ENCODE data around the gene BPIFB3. TPM values are rescaled to one million over a fixed set of nuclear protein-coding genes. Genes with fewer than 3 reads are reported as not detected.

The BPIFB3 gene
- total RNA-seq, 4 donors from 2014 or later = not detected

GRCh38 chr20:33021879-33022278 is 31.8 kb upstream of the BPIFB3 start:
- no peaks in the 10 kb centered on the region for H3K9me3 ChIP-seq
- ATAC-seq = no peak
- 90% methylated on average over 2 of the region's 3 CpGs; no CpG with 5 or more reads in 1 of the 2 donors for WGBS, 2 donors (ENCODE audit: low coverage in 1 of 2)

GRCh38 chr20:33022289-33022688 is 31.4 kb upstream of the BPIFB3 start:
- TF ChIP-seq POLR2AphosphoS5 (IDR thresholded peaks at IDR 0.05) (no peak), POLR2A (IDR thresholded peaks at IDR 0.05) (no peak), CTCF (IDR thresholded peaks at IDR 0.05) (no peak), EP300 (IDR thresholded peaks at IDR 0.05) (no peak)
- ATAC-seq = no peak
- Histone ChIP-seq H3K27ac (no peak overlapping the region), H3K4me1 (no peaks in the 10 kb centered on the region), H3K36me3 (no peaks in the 10 kb centered on the region), H3K9me3 (no peaks in the 10 kb centered on the region), H3K4me3 (no peak overlapping the region), H3K27me3 (no peaks in the 10 kb centered on the region)
- WGBS, 2 donors (ENCODE audit: low coverage in 1 of 2) = 71% methylated on average over 2 of the region's 4 CpGs; no CpG with 5 or more reads in 1 of the 2 donors

More at GRCh38 chr20:33021879-33022278, 31.8 kb upstream of the BPIFB3 start:
- no peak for TF ChIP-seq CTCF (IDR thresholded peaks at IDR 0.05)
- no peak for TF ChIP-seq EP300 (IDR thresholded peaks at IDR 0.05)
- Histone ChIP-seq H3K27me3 (peaks cover 3% of the 10 kb centered on the region), H3K4me3 (no peak overlapping the region), H3K4me1 (no peaks in the 10 kb centered on the region), H3K36me3 (no peaks in the 10 kb centered on the region), H3K27ac (no peak overlapping the region)

DNA sequence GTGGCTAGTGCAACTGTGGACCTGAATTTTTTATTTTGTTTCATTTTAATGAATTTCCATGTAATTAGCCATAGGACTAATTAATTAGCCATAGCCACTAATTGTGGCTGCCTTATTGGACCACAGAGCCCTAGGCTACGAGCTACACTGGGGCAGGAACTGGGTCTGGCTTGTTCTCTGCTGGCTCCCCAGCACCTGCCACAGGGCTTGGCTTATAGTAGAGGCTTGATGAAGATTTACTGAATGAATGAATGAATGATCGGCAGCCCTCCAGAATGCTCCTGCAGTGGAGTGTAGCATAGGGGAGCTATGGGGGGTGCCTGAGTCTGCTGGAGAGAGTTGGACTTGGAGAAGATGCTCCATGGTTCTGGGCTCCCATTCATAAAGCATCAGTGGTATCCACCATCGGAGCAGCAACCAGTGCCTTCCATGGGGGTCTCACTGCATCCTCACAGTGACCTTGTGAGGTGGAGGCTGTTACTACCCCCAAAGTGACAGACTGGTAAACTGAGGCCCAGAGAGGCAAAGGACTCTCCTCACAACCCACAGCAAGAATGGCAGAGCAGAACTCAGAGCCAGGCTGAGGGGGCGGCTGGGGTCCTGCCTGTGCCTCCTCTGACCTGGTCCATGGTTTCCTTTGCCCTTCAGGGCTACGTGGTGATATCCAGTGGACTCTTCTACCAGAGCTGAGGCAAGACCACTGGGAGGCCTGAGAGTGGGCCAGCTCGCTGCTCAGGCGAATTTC is 30.8 kb upstream of the BPIFB3 start:
- Histone ChIP-seq H3K4me1 (no peaks in the 10 kb centered on the region), H3K27me3 (peaks cover 3% of the 10 kb centered on the region), H3K9me3 (no peaks in the 10 kb centered on the region), H3K36me3 (no peaks in the 10 kb centered on the region), H3K27ac (no peak overlapping the region), H3K4me3 (no peak overlapping the region)
- ATAC-seq = no peak
- 60% methylated on average over 1 of the region's 7 CpGs; no CpG with 5 or more reads in 1 of the 2 donors for WGBS, 2 donors (ENCODE audit: low coverage in 1 of 2)
- no peak for TF ChIP-seq EP300 (IDR thresholded peaks at IDR 0.05)
- TF ChIP-seq POLR2AphosphoS5 (IDR thresholded peaks at IDR 0.05) = no peak
- TF ChIP-seq CTCF (IDR thresholded peaks at IDR 0.05) = no peak
- TF ChIP-seq POLR2A (IDR thresholded peaks at IDR 0.05) = no peak

DNA sequence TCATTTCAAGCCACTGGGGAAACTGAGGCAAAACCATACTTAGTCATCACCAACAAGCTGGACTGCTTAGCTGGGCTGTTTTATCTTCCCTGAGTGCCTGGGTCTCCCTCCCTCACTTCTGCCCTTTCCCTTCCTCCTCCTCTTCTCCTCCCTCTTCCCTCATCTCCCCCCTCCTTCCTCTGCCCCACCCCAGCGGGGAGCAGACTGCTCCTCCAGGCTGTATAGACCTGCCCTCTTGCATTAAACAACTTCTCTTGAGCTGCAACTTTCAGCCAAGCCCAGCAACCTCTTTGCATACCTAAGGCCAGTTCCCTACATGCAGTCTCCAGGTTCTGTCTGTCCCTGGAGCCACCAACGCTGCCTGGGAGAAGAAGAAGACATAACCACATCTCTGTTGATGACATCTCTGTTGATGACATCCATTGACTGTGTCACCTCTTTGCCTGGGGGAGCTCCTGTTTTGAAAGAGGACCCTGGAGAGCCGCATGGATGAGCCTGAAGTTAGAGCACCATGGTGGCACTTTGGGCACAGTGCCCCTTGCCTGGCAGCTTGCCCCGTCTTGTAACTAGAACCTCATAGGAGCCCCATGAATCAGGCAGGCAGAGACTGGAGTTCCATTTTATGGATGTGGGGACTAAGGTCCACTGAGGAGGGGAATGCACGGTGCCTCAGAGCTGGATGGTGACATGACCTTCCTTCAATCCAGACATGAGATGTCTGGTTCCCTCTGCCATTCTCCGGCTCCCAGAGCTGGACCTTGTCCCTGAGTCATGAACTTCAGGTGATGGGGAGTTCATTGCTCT is 30.1 kb upstream of the BPIFB3 start:
- Histone ChIP-seq H3K36me3 (no peaks in the 10 kb centered on the region), H3K9me3 (no peaks in the 10 kb centered on the region), H3K27me3 (peaks cover 11% of the 10 kb centered on the region), H3K4me3 (no peak overlapping the region), H3K4me1 (no peaks in the 10 kb centered on the region), H3K27ac (no peak overlapping the region)
- no peak for ATAC-seq
- TF ChIP-seq POLR2A (IDR thresholded peaks at IDR 0.05) = no peak
- TF ChIP-seq POLR2AphosphoS5 (IDR thresholded peaks at IDR 0.05) = no peak
- no peak for TF ChIP-seq EP300 (IDR thresholded peaks at IDR 0.05)
- TF ChIP-seq CTCF (IDR thresholded peaks at IDR 0.05) = no peak
- 58 to 66% methylated on average over 2 to 3 of the region's 6 CpGs for WGBS, 2 donors (ENCODE audit: low coverage in 1 of 2)
